Esophagus squamous epithelium (tissue), 4 donors: Measurements from ENCODE around the gene DGLUCY.

Source experiments
- POLR2A ChIP-seq, 4 donors: fragments of 450-650 bp; IDR thresholded peaks; one replicate each; pipeline ENCODE4 v1.6.1; 2017; ENCODE audit warnings: antibody characterized with exemption in 4 of 4, mild to moderate bottlenecking in 4 of 4, moderate library complexity in 3 of 4
- TF ChIP-seq, protein P1 (sequence below), 6 experiments: fragments of 450-650 bp in 4 of 6; fragments of 200-600 bp in 2 of 6; sonication (generic) in 2 of 6; IDR thresholded peaks; one replicate each; pipeline ENCODE4 v1.5.1; 2016 to 2019; ENCODE audit warnings: antibody characterized with exemption in 6 of 6, mild to moderate bottlenecking in 4 of 6, moderate library complexity in 4 of 6

- TF ChIP-seq, protein P1, sequence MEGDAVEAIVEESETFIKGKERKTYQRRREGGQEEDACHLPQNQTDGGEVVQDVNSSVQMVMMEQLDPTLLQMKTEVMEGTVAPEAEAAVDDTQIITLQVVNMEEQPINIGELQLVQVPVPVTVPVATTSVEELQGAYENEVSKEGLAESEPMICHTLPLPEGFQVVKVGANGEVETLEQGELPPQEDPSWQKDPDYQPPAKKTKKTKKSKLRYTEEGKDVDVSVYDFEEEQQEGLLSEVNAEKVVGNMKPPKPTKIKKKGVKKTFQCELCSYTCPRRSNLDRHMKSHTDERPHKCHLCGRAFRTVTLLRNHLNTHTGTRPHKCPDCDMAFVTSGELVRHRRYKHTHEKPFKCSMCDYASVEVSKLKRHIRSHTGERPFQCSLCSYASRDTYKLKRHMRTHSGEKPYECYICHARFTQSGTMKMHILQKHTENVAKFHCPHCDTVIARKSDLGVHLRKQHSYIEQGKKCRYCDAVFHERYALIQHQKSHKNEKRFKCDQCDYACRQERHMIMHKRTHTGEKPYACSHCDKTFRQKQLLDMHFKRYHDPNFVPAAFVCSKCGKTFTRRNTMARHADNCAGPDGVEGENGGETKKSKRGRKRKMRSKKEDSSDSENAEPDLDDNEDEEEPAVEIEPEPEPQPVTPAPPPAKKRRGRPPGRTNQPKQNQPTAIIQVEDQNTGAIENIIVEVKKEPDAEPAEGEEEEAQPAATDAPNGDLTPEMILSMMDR (IDR thresholded peaks at IDR 0.05), result no peak
- no peak for TF ChIP-seq POLR2A (IDR thresholded peaks at IDR 0.05)
Observed at GRCh38 chr14:91175291-91176201, 61.7 kb downstream of the DGLUCY start.
